Lower lobe of right lung (tissue), 2 donors: Measurements from ENCODE around the gene GON4L. TPM values are rescaled to one million over a fixed set of nuclear protein-coding genes. Genes with fewer than 3 reads are reported as not detected.
"Not testable (repeated sequence)": the region's sequence is repeated elsewhere in the genome, so short reads cannot be mapped to it uniquely, and the experiment has no call there.

Experiments
- ATAC-seq, 2 donors: fragments of 200-7000 bp; cut with Tn5 transposase; one replicate each; pipeline ENCODE4 v1.9.1; 2020 to 2022; ENCODE audit warnings: mild to moderate bottlenecking in 2 of 2, moderate library complexity in 2 of 2
- DNase-seq: peaks from one replicate; pipeline ENCODE4 v3.0.0-alpha.2; 2020
- H3K27ac ChIP-seq: fragments of 200-600 bp; one replicate; pipeline ENCODE4 v1.8.0; 2022
- H3K27me3 ChIP-seq: fragments of 200-600 bp; one replicate; pipeline ENCODE4 v1.8.0; 2022; ENCODE audit warnings: low read depth
- H3K36me3 ChIP-seq: fragments of 200-600 bp; one replicate; pipeline ENCODE4 v1.8.0; 2022; ENCODE audit warnings: mild to moderate bottlenecking
- H3K4me1 ChIP-seq: fragments of 200-600 bp; one replicate; pipeline ENCODE4 v1.8.0; 2022
- H3K4me3 ChIP-seq: fragments of 200-600 bp; one replicate; pipeline ENCODE4 v1.8.0; 2022; ENCODE audit warnings: mild to moderate bottlenecking
- H3K9me3 ChIP-seq: fragments of 200-600 bp; one replicate; pipeline ENCODE4 v1.8.0; 2022
- intact Hi-C: fragments of 100-400 bp; cut with DNase I; formaldehyde crosslinking; loops from one replicate; pipeline ENCODE4 v1.11.0; 2022
- total RNA-seq: library from RNA; stranded (reverse); fragmentation: NEBNext Ultra II Directional; extraction: Animal tissue kit (Norgen Biotek cat#: 25700); gene quantifications from one replicate; pipeline ENCODE4 v1.2.1, GENCODE V29; 2021
- TF ChIP-seq, protein P1 (sequence below): fragments of 200-600 bp; IDR thresholded peaks from one replicate; pipeline ENCODE4 v1.8.0; 2022; ENCODE audit warnings: antibody characterized with exemption, mild to moderate bottlenecking
- donor health status: DM: no; HTN: yes; CAD: no; lungs with severe emphysema.

The GON4L gene
- total RNA-seq, 1 donor from 2014 or later: 46.9 TPM

DNA sequence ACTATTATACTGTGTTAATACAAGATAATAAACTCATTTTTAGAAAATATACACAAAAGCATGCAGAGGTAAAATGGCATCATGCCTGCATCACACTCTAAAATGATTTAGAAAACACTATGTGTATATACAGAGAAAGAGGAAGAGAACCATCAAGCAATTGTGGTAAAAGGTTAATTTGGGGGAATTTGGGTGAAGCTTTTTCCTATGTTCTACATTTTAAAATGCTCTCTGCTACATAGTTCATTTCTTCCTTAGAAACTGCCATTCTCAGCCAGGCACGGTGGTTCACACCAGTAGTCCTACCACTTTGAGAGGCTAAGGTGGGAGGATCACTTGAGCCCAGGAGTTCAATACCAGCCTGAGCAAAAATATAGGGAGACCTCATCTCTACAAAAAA, 44.1 kb downstream of the GON4L start:
- DNase-seq (no peak), ATAC-seq (no peak)
- Histone ChIP-seq H3K36me3 (peaks cover 85% of the 10 kb centered on the region), H3K4me3 (no peak overlapping the region), H3K4me1 (peaks cover 5% of the 10 kb centered on the region), H3K9me3 (no peaks in the 10 kb centered on the region), H3K27me3 (no peaks in the 10 kb centered on the region), H3K27ac (no peak overlapping the region)
- TF ChIP-seq, protein P1, sequence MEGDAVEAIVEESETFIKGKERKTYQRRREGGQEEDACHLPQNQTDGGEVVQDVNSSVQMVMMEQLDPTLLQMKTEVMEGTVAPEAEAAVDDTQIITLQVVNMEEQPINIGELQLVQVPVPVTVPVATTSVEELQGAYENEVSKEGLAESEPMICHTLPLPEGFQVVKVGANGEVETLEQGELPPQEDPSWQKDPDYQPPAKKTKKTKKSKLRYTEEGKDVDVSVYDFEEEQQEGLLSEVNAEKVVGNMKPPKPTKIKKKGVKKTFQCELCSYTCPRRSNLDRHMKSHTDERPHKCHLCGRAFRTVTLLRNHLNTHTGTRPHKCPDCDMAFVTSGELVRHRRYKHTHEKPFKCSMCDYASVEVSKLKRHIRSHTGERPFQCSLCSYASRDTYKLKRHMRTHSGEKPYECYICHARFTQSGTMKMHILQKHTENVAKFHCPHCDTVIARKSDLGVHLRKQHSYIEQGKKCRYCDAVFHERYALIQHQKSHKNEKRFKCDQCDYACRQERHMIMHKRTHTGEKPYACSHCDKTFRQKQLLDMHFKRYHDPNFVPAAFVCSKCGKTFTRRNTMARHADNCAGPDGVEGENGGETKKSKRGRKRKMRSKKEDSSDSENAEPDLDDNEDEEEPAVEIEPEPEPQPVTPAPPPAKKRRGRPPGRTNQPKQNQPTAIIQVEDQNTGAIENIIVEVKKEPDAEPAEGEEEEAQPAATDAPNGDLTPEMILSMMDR: no peak
- intact Hi-C loops: no loop called here

DNA sequence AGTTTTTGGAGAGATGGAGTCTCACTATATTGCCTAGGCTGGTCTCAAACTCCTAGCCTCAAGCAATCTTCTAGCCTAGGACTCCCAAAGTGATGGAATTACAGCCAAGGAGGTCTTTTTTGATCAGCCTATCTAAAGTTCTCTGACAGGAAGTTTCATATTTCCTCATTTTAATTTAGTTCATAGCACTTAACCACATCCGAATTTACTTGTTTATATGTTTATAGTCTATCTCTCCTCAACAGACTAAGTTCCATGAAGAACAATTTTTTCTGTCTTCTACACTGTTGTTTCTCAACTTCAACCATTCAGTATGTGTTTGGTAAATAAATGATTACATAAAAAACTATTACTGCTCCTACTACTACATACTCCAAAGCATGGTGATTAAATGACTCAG, 47.9 kb downstream of the GON4L start:
- intact Hi-C loops: no loop called here
- no peaks in the 10 kb centered on the region for H3K9me3 ChIP-seq
- no peak overlapping the region for H3K27ac ChIP-seq
- ATAC-seq: no peak
- H3K4me1 ChIP-seq: peaks cover 5% of the 10 kb centered on the region
- TF ChIP-seq, protein P1: no peak
- no peaks in the 10 kb centered on the region for H3K27me3 ChIP-seq
- peaks cover 82% of the 10 kb centered on the region for H3K36me3 ChIP-seq
- no peak for DNase-seq
- no peak overlapping the region for H3K4me3 ChIP-seq

- Histone ChIP-seq H3K36me3 (peaks cover 90% of the 10 kb centered on the region), H3K4me1 (no peaks in the 10 kb centered on the region), H3K9me3 (no peaks in the 10 kb centered on the region), H3K27ac (no peak overlapping the region), H3K27me3 (no peaks in the 10 kb centered on the region), H3K4me3 (no peak overlapping the region)
- TF ChIP-seq, protein P1: no peak
- intact Hi-C loops: no loop called here
- no peak for DNase-seq
- ATAC-seq: no peak
These were observed 55.9 kb downstream of the GON4L start for GRCh38 chr1:155801149-155801548.

DNA sequence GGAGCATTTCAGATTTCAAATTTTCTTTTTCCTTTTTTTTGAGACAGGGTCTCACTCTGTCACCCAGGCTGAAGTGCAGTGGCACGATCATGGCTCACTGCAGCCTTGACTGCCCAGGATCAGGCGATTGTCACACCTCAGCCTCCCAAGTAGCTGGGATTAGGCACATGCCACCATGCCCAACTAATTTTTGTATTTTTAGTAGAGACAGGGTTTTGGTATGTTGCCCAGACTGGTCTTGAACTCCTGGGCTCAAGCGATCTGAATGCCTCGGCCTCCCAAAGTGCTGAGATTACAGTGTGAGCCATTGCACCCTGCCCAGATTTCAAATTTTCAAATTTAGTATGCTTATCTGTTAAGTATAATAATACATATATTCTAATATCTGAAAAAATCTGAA, 61.4 kb downstream of the GON4L start:
- DNase-seq, intact Hi-C loops, ATAC-seq, H3K27me3 ChIP-seq, H3K27ac ChIP-seq, H3K4me3 ChIP-seq, H3K9me3 ChIP-seq, H3K4me1 ChIP-seq: not testable (repeated sequence)
- peaks cover 90% of the 10 kb centered on the region for H3K36me3 ChIP-seq

GRCh38 chr1:155794605-155795245, 62.3 kb downstream of the GON4L start:
- H3K36me3 ChIP-seq: peaks cover 89% of the 10 kb centered on the region
- no peaks in the 10 kb centered on the region for H3K27me3 ChIP-seq
- DNase-seq (no peak), ATAC-seq (no peak)
- H3K4me3 ChIP-seq: no peak overlapping the region
- intact Hi-C loops: no loop called here
- H3K9me3 ChIP-seq: no peaks in the 10 kb centered on the region
- H3K27ac ChIP-seq: no peak overlapping the region
- no peaks in the 10 kb centered on the region for H3K4me1 ChIP-seq
- TF ChIP-seq, protein P1: no peak

GRCh38 chr1:155793213-155793612, 63.8 kb downstream of the GON4L start:
- ATAC-seq (no peak), DNase-seq (no peak)
- H3K27me3 ChIP-seq: no peaks in the 10 kb centered on the region
- TF ChIP-seq, protein P1: no peak
- no peak overlapping the region for H3K4me3 ChIP-seq
- H3K9me3 ChIP-seq: no peaks in the 10 kb centered on the region
- peaks cover 77% of the 10 kb centered on the region for H3K36me3 ChIP-seq
- no peak overlapping the region for H3K27ac ChIP-seq
- intact Hi-C loops: no loop called here
- no peaks in the 10 kb centered on the region for H3K4me1 ChIP-seq
